HG02798 (cell line): ENCODE data around the gene STX8.

Experiments used
- ATAC-seq: cut with Tn5 transposase; IDR thresholded peaks from one replicate; pipeline ENCODE4 v1.9.1; 2021; ENCODE audit warnings: mild to moderate bottlenecking; ENCODE audit not compliant: unreplicated experiment, poor library complexity

Gene STX8

DNA sequence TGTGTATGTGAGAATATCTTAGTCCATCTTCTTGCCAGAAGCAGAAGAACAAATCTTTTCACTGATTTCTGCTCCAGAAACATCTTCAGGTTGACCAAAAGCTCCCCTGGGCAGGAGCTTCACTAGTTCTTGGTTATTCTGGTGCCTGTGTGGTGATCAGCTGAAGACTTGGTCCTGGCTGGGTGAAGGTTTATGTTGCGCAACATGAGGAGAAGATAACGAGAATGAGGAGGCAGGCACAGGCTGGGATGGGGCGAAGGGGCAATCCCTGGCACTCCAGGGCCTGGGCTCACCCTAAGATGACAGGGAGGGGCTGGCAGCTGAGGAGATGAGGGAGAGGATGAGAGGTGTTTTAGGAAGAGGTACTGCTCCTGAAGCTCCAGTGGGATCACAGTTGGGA is 322.3 kb downstream of the STX8 start:
- ATAC-seq = no peak

DNA sequence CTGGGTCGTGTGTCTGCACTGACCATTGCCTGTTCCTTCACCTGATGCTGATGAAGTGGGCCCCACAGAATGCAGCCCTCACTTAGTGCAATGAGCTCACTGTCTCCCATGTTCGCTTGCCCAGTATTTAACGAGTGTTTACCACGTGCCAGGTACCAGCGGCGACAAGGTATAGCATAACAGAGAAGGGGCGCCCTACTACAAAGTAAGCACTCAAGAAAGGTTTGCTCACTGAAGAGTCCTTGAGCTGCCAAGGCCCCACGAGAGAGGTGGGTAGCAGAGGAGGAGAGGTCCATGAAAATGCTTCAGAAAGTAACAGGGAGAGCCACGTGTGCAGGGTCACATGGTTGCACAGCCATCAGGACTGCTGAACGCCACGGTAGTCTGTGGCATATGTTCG is 324.3 kb downstream of the STX8 start:
- no peak for ATAC-seq

DNA sequence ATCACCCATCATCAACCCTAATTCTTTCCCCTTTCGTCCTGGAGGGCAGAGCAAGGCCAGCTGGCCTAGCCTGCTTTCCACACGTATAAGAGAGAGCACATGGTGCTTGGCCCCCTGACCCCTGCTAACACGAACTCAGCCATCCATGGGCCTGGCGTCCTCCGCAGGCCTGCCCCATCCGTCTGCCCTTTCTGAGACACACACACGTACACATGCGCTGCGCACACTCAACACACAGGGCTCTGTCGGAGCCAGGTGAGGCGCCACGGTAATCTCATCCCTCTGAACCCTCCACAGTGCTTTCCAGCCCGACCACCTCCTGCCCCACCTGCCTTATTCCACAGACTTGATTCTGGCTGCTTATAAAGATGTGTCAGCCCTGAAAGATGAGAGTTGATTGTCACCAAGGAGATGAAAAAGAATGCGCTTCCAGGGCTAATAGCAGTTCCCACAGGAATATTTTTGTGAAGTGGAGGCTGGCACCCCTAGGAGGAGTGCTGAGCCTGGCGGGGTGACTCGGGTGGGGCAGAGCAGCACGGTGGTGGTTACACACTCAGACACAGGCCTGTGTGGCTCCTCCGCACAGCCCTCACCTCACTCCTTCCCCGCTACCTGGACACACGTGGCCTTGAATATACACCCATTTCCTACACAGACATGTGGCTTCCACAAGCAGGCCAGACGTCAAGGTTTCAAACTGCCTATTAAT is 326.2 kb downstream of the STX8 start:
- no peak for ATAC-seq

- no peak for ATAC-seq
These were observed 328.1 kb downstream of the STX8 start for GRCh38 chr17:9247401-9247938.

DNA sequence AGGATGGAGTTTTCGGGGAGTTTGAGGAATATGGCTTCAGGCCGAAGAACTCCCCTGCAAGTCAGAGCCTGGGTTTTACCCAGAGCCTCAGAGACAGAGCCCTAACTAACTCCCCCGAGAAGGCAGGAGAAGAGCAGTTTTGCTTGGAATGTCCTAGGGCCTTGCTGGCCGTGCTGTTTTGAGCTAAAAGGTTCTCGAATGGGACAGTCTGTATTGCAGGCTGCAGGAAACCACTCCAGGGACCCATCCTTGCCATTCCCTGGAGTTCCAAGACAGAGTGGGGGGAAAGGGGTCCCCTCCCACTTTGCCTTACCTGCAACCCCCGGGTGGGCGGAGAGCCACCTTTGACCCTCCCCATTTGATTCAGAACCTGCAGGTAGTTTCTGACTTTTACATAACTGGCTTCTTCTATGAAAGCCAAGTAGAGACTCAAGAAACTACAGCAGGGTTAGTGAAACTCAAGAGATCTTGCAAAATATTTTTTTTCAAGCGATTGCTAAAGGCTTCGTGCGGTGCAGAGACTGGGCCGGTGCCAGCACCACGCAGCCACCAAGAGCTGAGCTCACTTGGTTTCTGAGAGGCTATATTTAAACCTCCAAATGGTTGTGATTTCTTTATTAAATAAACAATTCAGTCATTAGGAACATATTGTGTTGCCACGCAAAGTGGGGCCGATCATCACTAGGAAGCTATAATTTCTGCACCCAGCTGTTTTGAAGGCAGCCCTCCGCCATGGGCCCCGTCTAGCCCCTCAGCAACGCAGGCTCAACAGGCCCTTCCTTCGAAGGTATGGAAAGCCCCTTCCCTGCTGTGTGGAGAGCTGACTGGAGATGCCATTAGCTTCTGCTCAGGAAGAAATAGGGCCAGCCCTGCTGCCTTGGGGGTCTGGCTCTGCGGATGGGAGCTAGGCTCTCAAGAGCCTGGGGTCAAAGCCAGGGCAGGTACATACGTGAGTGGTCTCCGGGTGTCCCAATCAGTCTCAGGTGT is 331.3 kb downstream of the STX8 start:
- no peak for ATAC-seq

- no peak for ATAC-seq
These were observed 332.6 kb downstream of the STX8 start for GRCh38 chr17:9242983-9243382.

- no peak for ATAC-seq
These were observed 333.1 kb downstream of the STX8 start for GRCh38 chr17:9242497-9242881.

GRCh38 chr17:9241774-9242496 is 333.7 kb downstream of the STX8 start:
- no peak for ATAC-seq

DNA sequence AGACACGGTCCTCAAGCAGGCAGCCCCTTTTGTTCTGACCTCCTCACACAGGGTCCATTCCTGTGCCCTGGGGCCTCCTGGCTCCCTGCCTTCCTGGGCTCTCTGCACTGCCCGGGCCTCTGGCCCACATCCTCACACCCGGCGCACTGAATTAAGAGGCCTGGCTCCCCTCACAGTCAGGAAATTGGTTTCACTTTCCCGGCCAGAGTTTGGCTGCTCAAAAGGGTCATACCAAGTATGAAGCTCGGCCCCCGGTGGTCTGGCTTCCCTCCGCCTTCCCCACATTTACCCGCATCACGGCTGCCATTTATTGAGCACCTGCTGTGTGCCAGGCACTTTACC is 334.3 kb downstream of the STX8 start:
- ATAC-seq = no peak

GRCh38 chr17:9240659-9241370 is 334.8 kb downstream of the STX8 start:
- ATAC-seq = no peak

DNA sequence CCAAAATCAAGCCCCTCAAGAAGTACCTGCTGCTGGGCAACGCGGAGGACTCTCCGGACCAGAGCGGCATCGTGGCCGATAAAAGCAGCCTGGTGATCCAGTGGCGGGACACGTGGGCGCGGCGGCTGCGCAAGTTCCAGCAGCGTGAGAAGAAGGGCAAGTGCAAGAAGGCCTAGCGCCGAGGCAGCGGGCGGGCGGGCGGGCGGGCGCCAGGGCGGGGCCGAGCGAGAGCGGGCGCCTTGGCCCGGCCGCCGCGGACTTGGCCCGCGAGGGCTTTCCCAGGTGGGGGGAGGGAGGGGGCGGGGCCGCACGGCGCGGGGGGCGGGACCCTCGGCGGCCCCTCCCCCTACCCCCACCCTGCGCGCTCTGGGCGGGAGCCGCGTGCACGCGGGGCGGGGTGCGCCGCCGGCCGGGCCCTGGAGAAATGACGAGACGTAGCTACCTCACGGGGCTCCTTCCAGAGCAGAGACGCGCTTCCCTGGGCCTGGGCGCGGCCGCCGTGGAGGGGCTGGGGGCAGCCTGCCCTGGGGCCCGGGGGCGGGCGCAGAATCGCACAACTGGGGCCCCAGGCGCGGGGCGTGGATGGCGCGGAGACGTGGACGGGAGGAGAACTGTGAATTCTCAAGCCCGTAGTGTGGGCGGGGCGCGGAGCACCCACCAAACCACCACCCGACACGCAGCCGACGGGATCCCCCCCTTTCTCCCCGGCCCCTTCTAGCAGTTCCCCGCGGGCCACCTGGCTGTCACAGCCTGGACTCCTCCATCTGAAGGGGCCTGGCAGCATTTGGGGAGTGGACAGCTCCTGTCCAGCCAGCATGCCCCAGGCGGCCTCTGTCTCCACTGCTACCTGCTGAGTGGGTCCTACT is 335.6 kb downstream of the STX8 start:
- ATAC-seq = peak; percentile 66

- ATAC-seq = no peak
These were observed 336.3 kb downstream of the STX8 start for GRCh38 chr17:9239246-9239792.

DNA sequence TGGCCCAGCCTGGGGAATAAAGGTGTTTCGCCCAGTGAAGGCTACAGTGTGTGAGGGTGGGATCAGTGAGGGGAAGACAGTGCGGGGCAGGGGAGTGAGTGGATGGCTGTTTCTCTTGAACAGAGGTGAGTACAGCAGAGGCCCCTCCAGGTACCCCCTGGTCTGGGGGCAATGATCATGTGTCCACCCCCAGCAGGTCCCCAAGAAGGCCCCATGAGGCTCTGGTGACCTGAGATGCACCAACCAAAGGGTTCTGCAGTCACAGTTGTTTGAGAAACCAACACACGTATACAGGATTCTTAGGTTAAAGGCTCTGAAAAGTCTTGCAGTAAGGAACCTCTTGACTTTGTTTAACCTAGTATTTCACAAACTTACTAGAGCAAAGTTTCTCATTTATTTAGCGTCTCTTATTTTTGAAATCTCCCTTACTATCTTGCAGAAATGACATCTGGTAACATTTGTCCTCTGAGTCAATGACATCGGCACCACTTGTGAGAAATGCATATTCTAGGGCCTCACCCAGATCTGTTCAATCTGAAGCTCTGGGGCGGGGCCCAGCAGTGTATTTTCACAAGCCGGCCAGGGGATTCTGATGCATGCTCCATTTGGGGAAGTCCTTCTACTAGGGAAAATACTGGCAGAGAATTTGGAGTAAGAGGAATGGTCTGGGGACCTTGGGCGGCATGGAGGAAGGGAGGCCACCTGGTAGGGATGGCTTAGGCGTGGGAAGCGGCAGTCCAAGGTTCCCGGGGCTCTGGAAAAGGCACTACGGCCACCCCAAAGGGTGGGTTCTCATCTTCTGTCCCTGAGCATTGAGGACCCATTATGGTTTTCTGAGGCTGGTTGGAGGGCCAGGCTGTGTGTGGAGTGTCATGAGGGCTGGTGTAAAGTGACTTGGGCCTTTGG is 337.0 kb downstream of the STX8 start:
- ATAC-seq = no peak

GRCh38 chr17:9237661-9238301 is 337.8 kb downstream of the STX8 start:
- ATAC-seq = no peak

GRCh38 chr17:9237053-9237410 is 338.6 kb downstream of the STX8 start:
- no peak for ATAC-seq

DNA sequence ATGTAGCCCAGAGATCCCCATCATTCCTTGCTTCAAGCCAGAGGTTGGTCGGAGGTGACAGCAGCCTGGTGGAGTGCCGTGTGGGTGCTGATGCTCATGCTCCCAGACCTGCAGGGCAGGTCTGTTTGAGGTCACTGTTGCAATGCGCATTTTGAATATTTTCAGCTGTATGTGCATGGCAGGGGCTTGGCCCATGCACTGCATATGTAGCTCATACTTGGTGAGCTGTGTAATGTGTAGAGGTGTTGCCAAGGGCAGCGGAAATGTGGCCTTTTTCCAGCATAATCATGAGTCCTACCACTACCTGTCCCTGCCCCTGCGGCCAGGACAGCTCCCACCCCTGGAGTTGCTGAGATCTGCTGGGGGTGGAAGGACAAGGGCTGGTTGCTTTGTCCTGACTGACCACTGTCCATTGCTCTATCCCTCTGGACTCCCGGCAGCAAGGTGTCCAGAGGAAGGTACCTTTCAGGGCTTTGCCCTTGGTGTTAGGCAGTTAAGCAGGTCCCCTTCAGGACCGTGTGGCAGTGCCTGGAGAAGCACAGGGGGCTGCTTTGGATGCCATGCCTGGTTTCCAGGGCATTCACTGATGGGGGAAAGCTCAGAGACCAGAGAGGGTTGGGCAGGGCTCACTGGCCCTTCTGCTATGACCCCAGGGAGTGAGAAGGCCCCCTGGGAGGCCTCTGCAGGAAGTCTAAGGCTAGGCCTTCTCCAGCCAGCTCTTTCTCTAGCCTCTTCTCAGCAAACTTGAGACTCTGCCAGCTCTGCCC is 339.2 kb downstream of the STX8 start:
- ATAC-seq = no peak

DNA sequence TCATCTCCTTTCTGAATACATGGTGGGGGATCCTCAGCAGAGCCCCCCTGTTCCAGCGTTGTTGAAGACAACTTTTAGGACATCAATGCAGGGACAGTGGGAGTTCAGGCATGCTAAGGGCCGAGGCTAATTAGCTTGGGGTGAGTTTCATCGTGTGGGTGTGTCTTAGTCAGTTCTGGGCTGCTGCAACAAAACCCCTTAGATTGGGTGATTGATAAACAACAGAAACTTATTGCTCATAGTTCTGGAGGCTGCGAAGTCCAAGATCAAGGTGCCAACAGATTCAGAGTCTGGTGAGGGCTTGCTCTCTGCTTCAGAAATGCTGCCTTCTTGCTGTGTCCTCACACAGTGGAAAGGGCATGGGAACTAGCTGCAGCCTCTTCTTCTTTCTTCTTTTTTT is 340.3 kb downstream of the STX8 start:
- no peak for ATAC-seq
